GM19238 (cell line): Measurements from ENCODE around the gene C4orf51.
"Not testable (repeated sequence)": the region's sequence is repeated elsewhere in the genome, so short reads cannot be mapped to it uniquely, and the experiment has no call there.

Experiments used
- DNase-seq: peaks from one replicate; pipeline ENCODE4 v3.0.0; 2011; ENCODE audit warnings: low spot score; ENCODE audit not compliant: insufficient read length

Gene C4orf51

GRCh38 chr4:145679991-145680455 lies at the start of gene C4orf51:
TSS of gene C4orf51 (plus strand) at chr4:145680146. CDS start at chr4:145680204, 58 bp downstream.
- DNase-seq, result no peak

- DNase-seq, result no peak
These were observed 44.8 kb upstream of the C4orf51 start for GRCh38 chr4:145635117-145635516.

- DNase-seq, result no peak
These were observed 44.3 kb upstream of the C4orf51 start for GRCh38 chr4:145635630-145636029.

- DNase-seq, result no peak
These were observed 40.7 kb upstream of the C4orf51 start for GRCh38 chr4:145639186-145639698.

GRCh38 chr4:145640236-145640635 lies 39.7 kb upstream of the C4orf51 start:
- DNase-seq, result not testable (repeated sequence)

GRCh38 chr4:145643295-145643694 lies 36.7 kb upstream of the C4orf51 start:
- DNase-seq, result no peak

- no peak for DNase-seq
These were observed 35.2 kb upstream of the C4orf51 start for GRCh38 chr4:145644699-145645098.

GRCh38 chr4:145656156-145656555 lies 23.8 kb upstream of the C4orf51 start:
- DNase-seq, result no peak

GRCh38 chr4:145660064-145660463 lies 19.9 kb upstream of the C4orf51 start:
- no peak for DNase-seq

GRCh38 chr4:145663194-145663593 lies 16.8 kb upstream of the C4orf51 start:
- DNase-seq, result no peak

- DNase-seq, result no peak
These were observed 14.2 kb upstream of the C4orf51 start for GRCh38 chr4:145665773-145666172.

GRCh38 chr4:145670422-145670821 lies 9.5 kb upstream of the C4orf51 start:
- DNase-seq, result no peak

- DNase-seq, result no peak
These were observed 426 bp upstream of the C4orf51 start for GRCh38 chr4:145679520-145679919.

GRCh38 chr4:145680902-145681301 lies 956 bp downstream of the C4orf51 start:
- no peak for DNase-seq

GRCh38 chr4:145681518-145681917 lies 1.6 kb downstream of the C4orf51 start:
- DNase-seq, result no peak

- DNase-seq, result no peak
These were observed 2.0 kb downstream of the C4orf51 start for GRCh38 chr4:145681956-145682355.

GRCh38 chr4:145686991-145687390 lies 7.0 kb downstream of the C4orf51 start:
- no peak for DNase-seq

GRCh38 chr4:145690610-145691009 lies 10.7 kb downstream of the C4orf51 start:
- no peak for DNase-seq

- not testable (repeated sequence) for DNase-seq
These were observed 11.5 kb downstream of the C4orf51 start for GRCh38 chr4:145691416-145691815.

GRCh38 chr4:145694929-145695328 lies 15.0 kb downstream of the C4orf51 start:
- no peak for DNase-seq

GRCh38 chr4:145697332-145697731 lies 17.4 kb downstream of the C4orf51 start:
- no peak for DNase-seq

GRCh38 chr4:145698507-145698906 lies 18.6 kb downstream of the C4orf51 start:
- no peak for DNase-seq

- no peak for DNase-seq
These were observed 24.0 kb downstream of the C4orf51 start for GRCh38 chr4:145703850-145704497.
